K562 (cell line): ENCODE measurements around the gene P3H4. TPM values are rescaled to one million over a fixed set of nuclear protein-coding genes. Genes with fewer than 3 reads are reported as not detected.
A peak's percentile ranks its signal among the peaks of the same experiment; 100 is the strongest.

Source experiments
- ID3 ChIP-seq, 2 experiments: fragments of 250-450 bp in 1 of 2; fragments of 450-650 bp in 1 of 2; sonication (Bioruptor Pico) in 1 of 2; IDR thresholded peaks; 2 replicates each; pipeline versions ENCODE4 v1.6.1 to v1.8.0; 2016 to 2021; ENCODE audit warnings: mild to moderate bottlenecking in 2 of 2, moderate library complexity in 2 of 2, missing compliant biosample characterization in 1 of 2, missing genetic modification characterization in 1 of 2
- IRF2 ChIP-seq: sonication (generic); formaldehyde crosslinking; IDR thresholded peaks from 2 replicates; pipeline ENCODE4 v1.8.1; 2022; ENCODE audit warnings: mild to moderate bottlenecking, missing genetic modification reagents
- MAFG ChIP-seq: fragments of 450-650 bp; conservative IDR thresholded peaks from 2 replicates; pipeline ENCODE4 v1.6.1; 2016; ENCODE audit warnings: missing genetic modification characterization, missing compliant biosample characterization
- MNT ChIP-seq, 2 experiments: fragments of 450-650 bp; conservative IDR thresholded peaks; 2 replicates each; pipeline ENCODE4 v1.6.1; 2017; ENCODE audit warnings: mild to moderate bottlenecking in 2 of 2, moderate library complexity in 2 of 2
- MTF1 ChIP-seq: fragments of 250-450 bp; sonication (Bioruptor Pico); IDR thresholded peaks from 2 replicates; pipeline ENCODE4 v1.9.0; 2021; ENCODE audit warnings: moderate library complexity, mild to moderate bottlenecking, inconsistent platforms, borderline replicate concordance
- MYNN ChIP-seq, 2 experiments: sonication (generic); formaldehyde crosslinking in 1 of 2; IDR thresholded peaks; 2 replicates each; pipeline versions ENCODE4 v1.5.0 to v1.6.1; 2016 to 2020; ENCODE audit warnings: antibody characterized with exemption in 1 of 2, missing genetic modification reagents in 1 of 2
- POLR2A ChIP-seq: fragments of 450-650 bp; conservative IDR thresholded peaks from 2 replicates; pipeline ENCODE4 v1.6.1; 2016
- RFX5 ChIP-seq: IDR thresholded peaks from 2 replicates; pipeline ENCODE4 v1.6.1; 2011; ENCODE audit warnings: low read depth, mild to moderate bottlenecking, improper control_type of control experiment, low read length
- RREB1 ChIP-seq: fragments of 250-450 bp; sonication (Bioruptor Pico); IDR thresholded peaks from 2 replicates; pipeline ENCODE4 v1.4.0; 2020
- SUPT5H ChIP-seq: fragments of 450-650 bp; IDR thresholded peaks from 2 replicates; pipeline ENCODE4 v1.6.1; 2016
- TOE1 ChIP-seq, 2 experiments: fragments of 450-650 bp in 1 of 2; sonication (generic) in 1 of 2; formaldehyde crosslinking in 1 of 2; IDR thresholded peaks; 2 replicates each; pipeline versions ENCODE4 v1.7.1 to v1.8.0; 2016 to 2022; ENCODE audit warnings: borderline replicate concordance in 2 of 2, mild to moderate bottlenecking in 2 of 2, antibody characterized with exemption in 1 of 2, inconsistent platforms in 1 of 2, low read depth in 1 of 2, missing genetic modification reagents in 1 of 2, moderate library complexity in 1 of 2
- VEZF1 ChIP-seq: fragments of 200-800 bp; sonication (Bioruptor generic); IDR thresholded peaks from 2 replicates; pipeline ENCODE4 v1.6.1; 2017; ENCODE audit warnings: missing genetic modification characterization, missing compliant biosample characterization
- ZNF77 ChIP-seq: fragments of 250-450 bp; sonication (Bioruptor Pico); IDR thresholded peaks from 2 replicates; pipeline ENCODE4 v1.5.0; 2020
- ZNF785 ChIP-seq: fragments of 250-450 bp; sonication (Bioruptor Pico); IDR thresholded peaks from 2 replicates; pipeline ENCODE4 v1.4.0; 2020; ENCODE audit warnings: mild to moderate bottlenecking
- polyA plus RNA-seq, 8 experiments: library from polyadenylated mRNA; depleted of rRNA in 4 of 8; stranded (reverse) in 5 of 8; unstranded in 3 of 8; fragments of >200 nt; fragmentation: Nextera tagmentation in 2 of 8; fragmentation: Illumina TruSeq in 1 of 8; extraction: Ambion mirVana in 2 of 8; extraction: Trizol in 1 of 8; gene quantifications; 2 replicates each; pipeline versions ENCODE4 v1.2.1 to v1.2.3, GENCODE V29; 2011 to 2014; ENCODE audit warnings: inconsistent platforms in 1 of 8, missing spikeins in 1 of 8
- total RNA-seq, 7 experiments: library from RNA; depleted of rRNA in 6 of 7; stranded (reverse); fragments of >200 nt in 6 of 7; fragmentation: Illumina TruSeq in 2 of 7; extraction: Trizol in 2 of 7; gene quantifications; 2 replicates each; pipeline versions ENCODE4 v1.2.1 to v1.2.3, GENCODE V29; 2011 to 2021; ENCODE audit warnings: low replicate concordance in 1 of 7

The P3H4 gene
- total and polyA plus RNA-seq, 9 of the 15 experiments (the other 6 are each of a cell fraction or from before 2014, with no cell fraction given), result 0.10 to 3.7 (median 1.0) TPM

- TF ChIP-seq MNT (conservative IDR thresholded peaks at IDR 0.05), result no peak
- no peak for TF ChIP-seq TOE1 (IDR thresholded peaks at IDR 0.05; ENCODE audit: borderline replicate concordance)
- TF ChIP-seq TOE1 (CRISPR knock-in tag; IDR thresholded peaks at IDR 0.05; ENCODE audit: borderline replicate concordance, low read depth), result no peak
- TF ChIP-seq MYNN (IDR thresholded peaks at IDR 0.05), result 0 out of 2 replicates have a peak, but pooled peaks have one; percentile 14
- no peak for TF ChIP-seq MYNN (CRISPR knock-in tag; IDR thresholded peaks at IDR 0.05)
- TF ChIP-seq MAFG (tag), result no peak
- no peak for TF ChIP-seq IRF2 (CRISPR knock-in tag)
- no peak for TF ChIP-seq RFX5
- TF ChIP-seq RREB1 (CRISPR knock-in tag), result no peak
- no peak for TF ChIP-seq ID3 (CRISPR knock-in tag; IDR thresholded peaks at IDR 0.05)
- no peak for TF ChIP-seq ID3 (tag; IDR thresholded peaks at IDR 0.05)
- TF ChIP-seq MTF1 (CRISPR knock-in tag), result no peak
- TF ChIP-seq SUPT5H, result peak; percentile 34
- no peak for TF ChIP-seq ZNF77 (CRISPR knock-in tag)
- TF ChIP-seq VEZF1 (CRISPR knock-in tag), result peak; percentile 71
- TF ChIP-seq ZNF785 (CRISPR knock-in tag), result no peak
- peak; percentile 44 for TF ChIP-seq POLR2A
Measured at GRCh38 chr17:41785091-41785858, 26.5 kb downstream of the P3H4 start (continued).
